Measurements from ENCODE around the gene PANX1.

DNA sequence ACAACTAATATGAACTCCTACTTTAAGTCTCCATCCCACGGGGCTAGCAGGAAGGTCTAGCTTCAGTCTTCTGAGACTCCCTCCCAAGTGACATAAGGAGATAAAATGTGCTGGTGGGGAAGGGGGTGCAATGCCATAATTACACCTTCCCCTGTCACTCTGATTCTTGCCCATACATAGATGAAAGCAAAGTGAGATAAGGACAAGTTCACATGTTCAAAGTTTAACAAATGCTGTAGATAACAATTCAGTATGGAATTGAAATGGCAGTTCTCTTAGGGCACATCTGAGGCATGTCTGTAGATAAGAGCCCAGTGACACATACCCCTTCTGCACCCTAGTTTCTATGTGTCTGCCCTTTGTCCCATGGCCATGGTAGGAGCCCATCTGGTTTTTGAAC lies 38.2 kb upstream of the PANX1 start:
- TF ChIP-seq, protein P1, sequence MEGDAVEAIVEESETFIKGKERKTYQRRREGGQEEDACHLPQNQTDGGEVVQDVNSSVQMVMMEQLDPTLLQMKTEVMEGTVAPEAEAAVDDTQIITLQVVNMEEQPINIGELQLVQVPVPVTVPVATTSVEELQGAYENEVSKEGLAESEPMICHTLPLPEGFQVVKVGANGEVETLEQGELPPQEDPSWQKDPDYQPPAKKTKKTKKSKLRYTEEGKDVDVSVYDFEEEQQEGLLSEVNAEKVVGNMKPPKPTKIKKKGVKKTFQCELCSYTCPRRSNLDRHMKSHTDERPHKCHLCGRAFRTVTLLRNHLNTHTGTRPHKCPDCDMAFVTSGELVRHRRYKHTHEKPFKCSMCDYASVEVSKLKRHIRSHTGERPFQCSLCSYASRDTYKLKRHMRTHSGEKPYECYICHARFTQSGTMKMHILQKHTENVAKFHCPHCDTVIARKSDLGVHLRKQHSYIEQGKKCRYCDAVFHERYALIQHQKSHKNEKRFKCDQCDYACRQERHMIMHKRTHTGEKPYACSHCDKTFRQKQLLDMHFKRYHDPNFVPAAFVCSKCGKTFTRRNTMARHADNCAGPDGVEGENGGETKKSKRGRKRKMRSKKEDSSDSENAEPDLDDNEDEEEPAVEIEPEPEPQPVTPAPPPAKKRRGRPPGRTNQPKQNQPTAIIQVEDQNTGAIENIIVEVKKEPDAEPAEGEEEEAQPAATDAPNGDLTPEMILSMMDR (IDR thresholded peaks at IDR 0.05; ENCODE audit: low read depth, low read length): no peak
- TF ChIP-seq EZH2phosphoT487 (IDR thresholded peaks at IDR 0.05; ENCODE audit: low read depth): no peak
